Amniotic stem cell (primary cell): ENCODE measurements around the gene CIB4.
"Not testable (repeated sequence)": the region's sequence is repeated elsewhere in the genome, so short reads cannot be mapped to it uniquely, and the experiment has no call there.

Experiments used
- DNase-seq: peaks from one replicate; lab custom pipeline; 2025; lab: John Stamatoyannopoulos, UW

CIB4 gene

DNA sequence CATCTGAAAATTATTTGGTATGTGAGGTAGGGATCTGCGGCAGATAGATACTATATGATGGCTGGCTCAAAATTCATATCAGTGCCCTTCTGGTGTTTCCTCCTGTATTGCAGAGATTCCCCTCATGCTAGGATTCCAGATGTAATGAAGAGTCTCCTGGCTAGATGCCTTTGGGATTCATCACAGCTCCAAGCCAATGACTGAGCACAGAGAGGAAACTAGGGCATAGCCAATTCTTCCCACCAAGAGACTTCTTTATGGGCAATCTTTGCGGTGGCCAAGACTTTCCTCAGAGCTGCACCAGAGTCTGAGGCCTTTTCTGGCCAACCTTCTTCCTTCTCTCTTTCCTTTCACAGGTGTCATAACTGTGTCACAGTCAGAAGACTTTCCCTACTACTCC lies 25.5 kb upstream of the CIB4 start:
- no peak for DNase-seq

DNA sequence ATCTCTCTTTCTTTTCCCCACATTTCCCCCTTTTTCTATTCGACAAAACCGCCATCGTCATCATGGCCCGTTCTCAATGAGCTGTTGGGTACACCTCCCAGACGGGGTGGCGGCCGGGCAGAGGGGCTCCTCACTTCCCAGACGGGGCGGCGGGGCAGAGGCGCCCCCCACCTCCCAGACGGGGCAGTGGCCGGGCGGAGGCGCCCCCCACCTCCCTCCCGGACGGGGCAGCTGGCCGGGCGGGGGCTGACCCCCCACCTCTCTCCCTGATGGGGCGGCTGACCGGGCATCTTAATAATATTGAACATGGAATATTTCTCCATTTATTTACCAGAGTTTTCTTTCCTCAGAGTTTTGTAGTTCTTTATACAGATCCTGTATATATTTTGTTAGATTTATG lies 24.1 kb upstream of the CIB4 start:
- DNase-seq = not testable (repeated sequence)

GRCh38 chr2:26660363-26660962 lies 19.3 kb upstream of the CIB4 start:
- DNase-seq = no peak

GRCh38 chr2:26658691-26659346 lies 17.7 kb upstream of the CIB4 start:
- DNase-seq = no peak

DNA sequence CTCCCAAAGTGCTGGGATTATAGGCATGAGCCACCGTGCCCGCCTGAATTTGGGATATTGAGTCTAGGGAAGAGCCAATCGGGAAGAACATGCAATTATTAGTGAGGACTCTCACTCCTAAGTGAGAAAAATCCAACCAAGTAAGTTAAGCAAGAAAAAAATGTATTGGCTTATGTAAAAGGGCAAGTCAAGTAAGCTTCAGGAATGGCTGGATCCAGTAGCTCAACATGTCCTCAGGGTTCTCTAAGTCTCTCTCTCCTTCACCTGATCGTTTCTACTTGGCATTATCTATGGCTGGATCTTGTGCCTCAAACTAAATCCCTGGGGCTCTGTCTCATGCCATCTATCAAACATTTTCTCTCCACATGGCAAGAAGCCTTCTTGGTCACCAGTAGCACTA lies 16.1 kb upstream of the CIB4 start:
- no peak for DNase-seq

DNA sequence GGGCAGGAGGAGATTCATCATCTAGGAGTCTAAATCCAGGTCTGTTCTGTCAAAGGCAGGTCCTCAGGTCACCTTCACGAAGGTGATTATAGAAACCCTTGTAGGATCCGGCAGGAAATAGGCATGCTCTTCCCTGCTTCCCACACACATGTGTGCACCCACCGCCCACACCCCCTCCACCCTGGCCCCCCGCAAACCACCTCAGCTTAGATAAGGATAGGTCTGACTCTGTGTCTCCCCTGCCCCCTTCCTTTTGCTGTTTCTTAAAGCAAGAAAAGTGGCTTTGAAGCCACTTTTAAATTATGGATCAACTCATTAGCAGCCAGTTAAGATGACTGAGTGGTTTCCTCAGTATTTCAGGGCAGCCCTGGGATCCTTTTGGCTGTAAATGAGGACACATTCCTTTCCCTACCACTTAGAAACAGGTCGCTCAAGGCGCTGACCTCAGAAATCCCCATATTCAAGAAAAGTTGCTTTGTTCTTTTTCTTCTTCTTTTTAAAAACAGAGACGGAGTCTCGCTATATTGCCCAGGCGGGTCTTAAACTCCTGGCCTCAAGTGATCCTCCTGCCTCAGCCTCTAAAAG lies 14.5 kb upstream of the CIB4 start:
- DNase-seq = no peak

DNA sequence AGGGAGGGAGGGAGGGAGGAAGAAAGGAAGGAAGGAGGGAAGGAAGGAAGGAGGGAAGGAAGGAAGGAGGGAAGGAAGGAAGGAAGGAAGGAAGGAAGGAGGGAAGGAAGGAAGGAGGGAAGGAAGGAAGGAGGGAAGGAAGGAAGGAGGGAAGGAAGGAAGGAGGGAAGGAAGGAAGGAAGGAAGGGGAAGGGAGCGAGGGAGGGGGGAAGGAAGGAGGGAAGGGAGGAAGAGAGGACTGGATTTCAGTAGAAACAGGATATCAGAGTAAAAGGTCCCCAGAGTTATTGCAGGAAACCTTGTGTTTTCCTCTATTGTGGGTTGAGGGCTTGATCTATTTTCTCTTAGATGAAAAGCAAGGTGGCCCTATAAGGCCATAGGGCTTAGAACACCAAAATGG lies 14.0 kb upstream of the CIB4 start:
- not testable (repeated sequence) for DNase-seq

DNA sequence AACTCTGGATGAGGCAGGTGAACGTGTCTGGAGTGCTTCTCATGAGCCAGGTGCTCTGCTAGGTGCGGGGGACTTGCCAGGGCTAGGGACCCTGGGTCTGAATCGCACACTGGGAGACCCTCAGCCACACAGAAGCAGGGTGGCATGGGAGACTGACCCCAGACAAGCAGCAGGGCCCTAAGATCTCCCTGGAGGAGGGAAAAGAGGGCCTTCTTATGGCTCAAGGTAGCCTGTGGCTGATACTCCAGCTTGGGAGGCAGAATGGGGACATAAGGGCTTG lies 12.8 kb upstream of the CIB4 start:
- no peak for DNase-seq

GRCh38 chr2:26653207-26654060 lies 12.3 kb upstream of the CIB4 start:
- no peak for DNase-seq

GRCh38 chr2:26652361-26653041 lies 11.3 kb upstream of the CIB4 start:
- no peak for DNase-seq

DNA sequence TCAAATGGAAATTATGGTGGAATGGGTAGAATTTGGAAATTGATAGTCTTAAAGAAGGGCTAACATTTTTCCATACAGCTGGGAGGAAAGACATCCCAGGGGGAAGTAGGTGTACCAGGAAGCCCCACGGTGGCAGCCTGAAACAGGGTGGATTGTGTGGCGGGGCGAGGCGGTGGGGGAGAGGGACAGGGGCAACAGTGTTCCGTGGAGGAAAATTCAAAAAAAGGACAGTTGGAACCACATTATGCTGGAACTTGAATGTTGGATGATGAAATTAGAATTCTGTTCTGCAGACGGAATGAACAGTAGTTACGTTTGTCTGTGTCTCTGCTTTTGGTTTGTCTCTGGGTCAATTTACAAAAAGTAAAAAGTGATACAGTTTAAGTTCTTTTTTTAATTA lies 10.6 kb upstream of the CIB4 start:
- no peak for DNase-seq

- no peak for DNase-seq
Observed at GRCh38 chr2:26651470-26651771, 10.3 kb upstream of the CIB4 start.

GRCh38 chr2:26650713-26651469 lies 9.7 kb upstream of the CIB4 start:
- DNase-seq = no peak

GRCh38 chr2:26649992-26650712 lies 9.0 kb upstream of the CIB4 start:
- DNase-seq = no peak

DNA sequence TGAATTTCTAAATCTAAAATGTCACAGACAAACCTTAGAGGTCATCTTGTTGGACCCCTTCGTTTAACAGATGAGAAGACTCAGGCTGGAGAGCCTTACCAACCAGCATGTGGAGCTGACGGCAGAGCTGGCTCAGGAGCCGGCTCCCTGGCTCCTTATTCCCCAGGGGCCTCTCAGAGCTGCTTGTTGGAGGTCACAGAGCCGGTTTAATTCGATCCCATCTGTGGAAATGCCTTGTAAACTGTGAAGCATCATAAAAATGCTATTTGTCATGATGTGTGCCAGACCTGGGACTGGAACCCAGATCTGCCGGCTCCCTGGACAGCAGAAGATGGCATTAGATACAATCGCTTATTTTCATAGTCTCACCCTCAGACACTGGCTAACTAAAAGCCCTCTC lies 8.2 kb upstream of the CIB4 start:
- DNase-seq = no peak

GRCh38 chr2:26648516-26648915 lies 7.3 kb upstream of the CIB4 start:
- DNase-seq = no peak

- DNase-seq = no peak
Observed at GRCh38 chr2:26647981-26648380, 6.8 kb upstream of the CIB4 start.

DNA sequence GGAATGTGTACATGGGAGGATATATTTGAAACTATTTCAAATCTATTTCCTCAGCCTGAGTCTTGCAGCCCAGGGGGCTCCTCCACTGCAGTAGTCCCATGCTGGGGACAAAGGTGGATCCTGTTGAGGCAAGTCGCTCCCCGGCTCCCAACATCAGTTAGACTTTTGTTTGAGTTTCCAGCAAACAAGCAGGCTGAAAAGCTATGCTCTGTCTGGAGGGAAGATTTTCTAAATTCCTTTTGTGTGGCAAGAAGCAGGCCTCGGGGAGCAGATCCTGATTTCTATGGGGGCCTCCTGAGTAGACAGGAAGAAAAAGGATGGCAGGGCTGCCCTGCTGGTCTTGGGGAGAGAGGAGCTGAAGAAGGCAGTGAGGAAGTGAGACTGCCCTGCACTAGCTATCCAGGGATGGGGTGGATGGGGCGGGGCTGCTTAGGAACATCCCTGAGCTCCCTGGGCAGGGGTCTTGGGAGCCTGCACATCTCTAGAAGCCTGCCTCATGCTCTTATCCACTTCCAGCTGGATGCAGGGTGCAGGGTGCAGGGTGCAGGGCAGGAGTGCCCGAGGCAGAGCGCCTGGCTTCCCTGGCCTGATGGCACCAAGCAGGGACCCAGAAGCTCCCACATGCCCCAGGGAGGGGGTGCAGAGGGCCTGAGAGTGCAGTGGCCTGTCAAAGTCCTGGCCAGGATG lies 6.0 kb upstream of the CIB4 start:
- DNase-seq = no peak

- DNase-seq = no peak
Observed at GRCh38 chr2:26645762-26646161, 4.6 kb upstream of the CIB4 start.

- no peak for DNase-seq
Observed at GRCh38 chr2:26644188-26644835, 3.1 kb upstream of the CIB4 start.
